ENCODE results near the gene ITGAD.
"Not testable (repeated sequence)": the region's sequence is repeated elsewhere in the genome, so short reads cannot be mapped to it uniquely, and the experiment has no call there.

Gene ITGAD

DNA sequence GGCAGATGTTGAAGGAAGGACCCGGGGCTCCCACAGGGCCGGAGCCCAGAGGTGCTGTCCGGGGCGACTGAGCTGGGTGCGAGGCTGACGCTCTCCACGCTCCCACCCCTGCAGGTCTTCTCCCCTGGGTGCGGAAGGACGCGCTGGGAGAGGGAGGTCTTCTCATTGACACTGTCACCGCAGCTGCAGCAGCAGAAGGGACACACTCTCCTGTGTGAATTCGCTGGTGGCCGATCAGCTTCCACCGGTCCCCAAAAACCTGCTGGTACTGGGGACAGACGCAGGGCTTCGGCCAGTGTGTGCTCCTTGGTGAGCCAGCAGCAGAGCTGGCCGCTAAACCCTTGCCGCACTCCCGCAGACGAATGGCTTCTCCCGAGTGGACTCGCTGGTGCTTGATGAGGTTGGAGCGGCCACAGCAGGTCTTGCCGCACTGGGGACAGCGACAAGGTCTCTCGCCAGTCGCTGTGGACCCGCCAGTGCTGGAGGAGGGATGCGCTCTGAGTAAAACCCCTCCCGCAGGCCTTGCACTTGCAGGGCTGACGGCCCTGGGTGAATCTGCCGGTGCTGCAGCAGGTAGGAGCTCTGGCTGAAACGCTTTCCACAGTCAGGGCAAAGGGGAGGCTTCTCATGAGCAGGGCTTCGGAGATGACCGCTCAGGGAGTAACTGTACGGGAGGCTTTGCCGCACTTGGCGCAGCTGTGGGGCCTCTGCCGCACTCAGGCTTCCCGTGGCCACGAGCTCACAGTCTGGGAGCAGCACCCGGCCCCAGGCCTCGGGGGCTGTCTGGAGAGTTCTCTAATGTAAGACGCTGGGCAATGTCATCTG is 43.3 kb downstream of the ITGAD start:
- Histone ChIP-seq H4K20me1 (ENCODE audit: insufficient read depth, low read length) (no peaks in the 10 kb centered on the region), H3K36me3 (replicated peaks; ENCODE audit: low read depth, low read length) (no peaks in the 10 kb centered on the region), H3K4me3 (ENCODE audit: low read length) (no peak overlapping the region), H3K79me2 (ENCODE audit: low read length) (no peaks in the 10 kb centered on the region), H2AFZ (ENCODE audit: low read depth, low read length) (no peak overlapping the region), H3K9ac (ENCODE audit: low read length) (no peak overlapping the region), H3K27me3 (ENCODE audit: low read depth, low read length) (no peaks in the 10 kb centered on the region), H3K9me3 (ENCODE audit: insufficient read depth, low read length) (no peaks in the 10 kb centered on the region), H3K27ac (ENCODE audit: low read length) (no peak overlapping the region), H3K4me1 (ENCODE audit: low read length) (peaks cover 14% of the 10 kb centered on the region), H3K4me2 (ENCODE audit: low read length) (no peak overlapping the region)
- no peak for TF ChIP-seq EZH2phosphoT487 (IDR thresholded peaks at IDR 0.05; ENCODE audit: low read depth)
- TF ChIP-seq, protein P1, sequence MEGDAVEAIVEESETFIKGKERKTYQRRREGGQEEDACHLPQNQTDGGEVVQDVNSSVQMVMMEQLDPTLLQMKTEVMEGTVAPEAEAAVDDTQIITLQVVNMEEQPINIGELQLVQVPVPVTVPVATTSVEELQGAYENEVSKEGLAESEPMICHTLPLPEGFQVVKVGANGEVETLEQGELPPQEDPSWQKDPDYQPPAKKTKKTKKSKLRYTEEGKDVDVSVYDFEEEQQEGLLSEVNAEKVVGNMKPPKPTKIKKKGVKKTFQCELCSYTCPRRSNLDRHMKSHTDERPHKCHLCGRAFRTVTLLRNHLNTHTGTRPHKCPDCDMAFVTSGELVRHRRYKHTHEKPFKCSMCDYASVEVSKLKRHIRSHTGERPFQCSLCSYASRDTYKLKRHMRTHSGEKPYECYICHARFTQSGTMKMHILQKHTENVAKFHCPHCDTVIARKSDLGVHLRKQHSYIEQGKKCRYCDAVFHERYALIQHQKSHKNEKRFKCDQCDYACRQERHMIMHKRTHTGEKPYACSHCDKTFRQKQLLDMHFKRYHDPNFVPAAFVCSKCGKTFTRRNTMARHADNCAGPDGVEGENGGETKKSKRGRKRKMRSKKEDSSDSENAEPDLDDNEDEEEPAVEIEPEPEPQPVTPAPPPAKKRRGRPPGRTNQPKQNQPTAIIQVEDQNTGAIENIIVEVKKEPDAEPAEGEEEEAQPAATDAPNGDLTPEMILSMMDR (IDR thresholded peaks at IDR 0.05; ENCODE audit: low read depth, low read length), result no peak

DNA sequence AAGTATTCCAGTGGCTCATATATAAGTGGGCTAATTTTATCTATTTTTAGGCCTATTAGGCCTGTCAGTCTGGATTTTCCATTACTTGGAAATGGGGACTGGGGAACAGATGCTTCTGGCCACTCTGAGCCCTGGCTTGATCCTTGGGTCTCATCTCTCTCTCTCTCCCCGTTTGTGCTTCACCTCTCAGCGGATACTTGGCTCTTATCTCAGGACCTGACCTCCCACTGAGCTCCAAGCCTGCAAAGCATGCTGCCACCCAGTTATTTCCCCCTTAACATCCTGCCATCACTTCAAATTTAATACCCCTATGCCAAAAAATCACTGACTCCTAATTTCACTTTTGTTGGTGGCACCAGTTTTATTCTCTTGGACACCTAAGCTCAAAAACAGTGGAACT is 45.3 kb downstream of the ITGAD start:
- H3K4me2 ChIP-seq (ENCODE audit: low read length), result no peak overlapping the region
- no peak overlapping the region for H3K27ac ChIP-seq (ENCODE audit: low read length)
- H3K27me3 ChIP-seq (ENCODE audit: low read depth, low read length), result no peaks in the 10 kb centered on the region
- H3K9me3 ChIP-seq (ENCODE audit: insufficient read depth, low read length), result no peaks in the 10 kb centered on the region
- H3K4me3 ChIP-seq (ENCODE audit: low read length), result no peak overlapping the region
- no peak overlapping the region for H2AFZ ChIP-seq (ENCODE audit: low read depth, low read length)
- peaks cover 14% of the 10 kb centered on the region for H3K4me1 ChIP-seq (ENCODE audit: low read length)
- TF ChIP-seq EZH2phosphoT487 (IDR thresholded peaks at IDR 0.05; ENCODE audit: low read depth), result no peak
- TF ChIP-seq, protein P1 (IDR thresholded peaks at IDR 0.05; ENCODE audit: low read depth, low read length), result no peak
- H3K79me2 ChIP-seq (ENCODE audit: low read length), result no peaks in the 10 kb centered on the region
- no peak overlapping the region for H3K9ac ChIP-seq (ENCODE audit: low read length)
- no peaks in the 10 kb centered on the region for H3K36me3 ChIP-seq (replicated peaks; ENCODE audit: low read depth, low read length)
- no peaks in the 10 kb centered on the region for H4K20me1 ChIP-seq (ENCODE audit: insufficient read depth, low read length)

DNA sequence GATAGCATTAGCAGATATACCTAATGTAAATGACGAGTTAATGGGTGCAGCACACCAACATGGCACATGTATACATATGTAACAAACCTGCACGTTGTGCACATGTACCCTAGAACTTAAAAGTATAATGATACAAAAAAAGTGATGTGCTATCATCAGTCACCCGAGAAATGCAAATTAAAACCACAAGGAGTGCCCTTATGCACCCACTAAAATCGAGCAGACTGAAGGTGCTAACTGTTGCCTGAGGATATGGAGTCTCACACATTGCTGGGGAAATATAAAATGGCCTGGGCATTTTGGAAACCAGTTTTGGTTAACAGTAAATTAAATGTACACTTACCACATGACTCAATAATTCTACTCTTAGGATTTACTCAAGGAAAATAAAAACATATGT is 45.9 kb downstream of the ITGAD start:
- not testable (repeated sequence) for H3K27ac ChIP-seq (ENCODE audit: low read length); H3K79me2 ChIP-seq (ENCODE audit: low read length); H3K27me3 ChIP-seq (ENCODE audit: low read depth, low read length); H3K9me3 ChIP-seq (ENCODE audit: insufficient read depth, low read length); H4K20me1 ChIP-seq (ENCODE audit: insufficient read depth, low read length); H3K9ac ChIP-seq (ENCODE audit: low read length); H3K36me3 ChIP-seq (replicated peaks; ENCODE audit: low read depth, low read length); H3K4me3 ChIP-seq (ENCODE audit: low read length); H2AFZ ChIP-seq (ENCODE audit: low read depth, low read length)
- Histone ChIP-seq H3K4me2 (ENCODE audit: low read length) (peak overlapping the region; percentile 41), H3K4me1 (ENCODE audit: low read length) (peaks cover 14% of the 10 kb centered on the region)

DNA sequence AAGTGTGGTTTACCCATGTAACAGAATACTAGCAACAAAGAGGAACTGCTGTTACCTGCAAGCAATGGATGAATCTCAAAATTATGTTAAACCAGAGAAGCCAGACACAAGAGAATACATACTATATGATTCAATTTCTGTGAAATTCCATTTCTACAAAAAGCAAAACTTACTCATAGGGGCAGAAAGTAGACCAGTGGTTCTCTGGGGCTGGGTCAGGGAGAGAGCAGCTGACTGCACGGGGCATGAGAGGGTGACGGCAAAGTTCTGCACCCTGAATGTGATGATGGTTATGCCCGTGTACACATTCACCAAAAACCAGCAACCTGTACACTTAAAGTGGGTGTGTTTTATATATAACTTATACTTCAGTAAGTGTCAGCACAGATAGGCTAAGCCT is 46.4 kb downstream of the ITGAD start:
- TF ChIP-seq, protein P1 (IDR thresholded peaks at IDR 0.05; ENCODE audit: low read depth, low read length), result no peak
- no peak for TF ChIP-seq EZH2phosphoT487 (IDR thresholded peaks at IDR 0.05; ENCODE audit: low read depth)
- Histone ChIP-seq H3K4me3 (ENCODE audit: low read length) (no peak overlapping the region), H3K9me3 (ENCODE audit: insufficient read depth, low read length) (no peaks in the 10 kb centered on the region), H3K4me2 (ENCODE audit: low read length) (peak overlapping the region; percentile 41), H3K79me2 (ENCODE audit: low read length) (no peaks in the 10 kb centered on the region), H4K20me1 (ENCODE audit: insufficient read depth, low read length) (no peaks in the 10 kb centered on the region), H3K36me3 (replicated peaks; ENCODE audit: low read depth, low read length) (no peaks in the 10 kb centered on the region), H2AFZ (ENCODE audit: low read depth, low read length) (no peak overlapping the region), H3K4me1 (ENCODE audit: low read length) (peaks cover 14% of the 10 kb centered on the region), H3K27me3 (ENCODE audit: low read depth, low read length) (no peaks in the 10 kb centered on the region), H3K27ac (ENCODE audit: low read length) (no peak overlapping the region), H3K9ac (ENCODE audit: low read length) (no peak overlapping the region)

All from OCI-LY3 (cell line).